ENCODE measurements around the gene PEAR1. TPM values are rescaled to one million over a fixed set of nuclear protein-coding genes. Genes with fewer than 3 reads are reported as not detected.

The PEAR1 gene
- total and polyA plus RNA-seq, 2 of the 8 experiments (the other 6 are each of a cell fraction or from before 2014, with no cell fraction given): 0.63 to 0.71 TPM

DNA sequence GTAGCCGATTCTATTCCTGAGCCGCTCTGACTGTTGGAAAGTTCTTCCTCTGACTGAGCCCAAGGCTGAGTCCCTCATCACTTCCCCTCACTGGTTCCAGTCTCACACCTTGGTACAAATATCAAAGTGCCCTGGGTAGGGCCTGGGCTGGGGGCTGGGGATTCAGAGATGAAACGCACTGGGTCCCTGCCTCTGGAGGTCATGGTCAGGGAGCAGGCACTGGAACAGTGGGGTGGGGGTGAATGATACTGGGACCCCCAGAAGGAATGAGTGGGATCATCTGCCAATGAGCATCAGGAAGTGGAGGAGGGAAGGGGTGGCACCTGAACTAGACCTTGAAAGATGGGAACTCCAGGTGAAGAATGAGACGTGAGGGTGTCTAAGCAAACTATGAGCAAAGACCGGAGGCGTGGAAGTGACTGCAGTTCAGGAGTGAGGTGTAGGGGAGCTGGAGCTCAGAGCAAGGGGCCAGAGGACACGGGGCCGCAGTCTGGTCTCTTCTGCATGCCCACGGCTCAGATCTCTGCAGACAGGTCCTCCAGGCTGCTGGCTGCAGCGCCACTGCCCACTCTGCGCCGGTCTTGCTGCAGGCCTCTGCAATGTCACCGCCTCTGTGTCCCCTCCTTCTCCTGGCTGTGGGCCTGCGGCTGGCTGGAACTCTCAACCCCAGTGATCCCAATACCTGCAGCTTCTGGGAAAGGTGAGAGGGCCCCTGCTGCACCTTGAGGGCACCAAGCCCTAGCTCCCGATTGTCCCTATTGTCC is 10.0 kb downstream of the PEAR1 start:
- no peak overlapping the region for H3K4me3 ChIP-seq (ENCODE audit: extremely low read depth in 1 of 4, insufficient read depth in 2 of 4, low read depth in 3 of 4, low read length in 4 of 4)
- no peak overlapping the region for H2BK20ac ChIP-seq (ENCODE audit: low read length)
- H3K14ac ChIP-seq (ENCODE audit: insufficient read length): no peak overlapping the region
- H2BK12ac ChIP-seq (ENCODE audit: low read depth, low read length): no peak overlapping the region
- no peak overlapping the region for H3K9ac ChIP-seq (replicated peaks in 1 of 4; ENCODE audit: extremely low read depth in 1 of 4, low read depth in 3 of 4, low read length in 3 of 4)
- H3K79me2 ChIP-seq (ENCODE audit: control insufficient read depth in 1 of 2, insufficient read depth in 2 of 2, low read length in 2 of 2): no peaks in the 10 kb centered on the region
- FAIRE-seq: no peak
- no peak overlapping the region for H2BK120ac ChIP-seq (replicated peaks; ENCODE audit: low read depth, low read length)
- no peak overlapping the region for H2BK5ac ChIP-seq (ENCODE audit: low read depth, low read length)
- no peak overlapping the region for H4K5ac ChIP-seq (ENCODE audit: insufficient read length, low read depth, low read length)
- no peaks in the 10 kb centered on the region for H3K36me3 ChIP-seq (ENCODE audit: control insufficient read depth in 2 of 4, insufficient read depth in 4 of 4, low read length in 3 of 4)
- no peaks in the 10 kb centered on the region for H3K23me2 ChIP-seq (ENCODE audit: low read depth, low read length)
- peaks cover 0 to 5% (median 2%) of the 10 kb centered on the region in 4 experiments; a peak in 4 of 7 replicates for H3K27me3 ChIP-seq (replicated peaks in 1 of 4; ENCODE audit: control insufficient read depth in 3 of 4, extremely low read depth in 1 of 4, insufficient read depth in 3 of 4, low read length in 3 of 4)
- no peak for DNase-seq (ENCODE audit: low read depth in 1 of 2, low spot score in 2 of 2)
- ChIA-PET POLR2A (ENCODE audit: partially characterized antibody) (interaction anchor here (0.6 to 0.8 kb wide), 2 partner anchors 43 to 161 kb away, joined by 3 read pairs; partner anchors contain the start of gene NTRK1), CTCF (ENCODE audit: partially characterized antibody) (interaction anchor here (0.6 to 2.4 kb wide), 7 partner anchors 10 to 67 kb away, joined by 3 to 13 read pairs (median 4); partner anchors contain the start of gene PEAR1)
- peaks cover 0 to 4% of the 10 kb centered on the region in 2 experiments; a peak in 1 of 4 replicates for H3K9me3 ChIP-seq (ENCODE audit: insufficient read depth in 2 of 2, low read depth in 1 of 2, low read length in 1 of 2)
- no peak overlapping the region for H3K18ac ChIP-seq (ENCODE audit: extremely low read depth, low read length)
- H4K8ac ChIP-seq (ENCODE audit: extremely low read depth, insufficient read depth, low read length): no peak overlapping the region
- H3K4me1 ChIP-seq (replicated peaks in 1 of 4; ENCODE audit: control insufficient read depth in 3 of 4, insufficient read depth in 4 of 4, low read length in 3 of 4): peaks cover 0 to 4% (median 0%) of the 10 kb centered on the region in 4 experiments; a peak in 3 of 7 replicates
- H3K56ac ChIP-seq (replicated peaks; ENCODE audit: insufficient read length, low read depth, low read length): no peak overlapping the region
- H4K91ac ChIP-seq (replicated peaks; ENCODE audit: insufficient read length, low read length): no peak overlapping the region
- no peak overlapping the region for H2AFZ ChIP-seq (ENCODE audit: low read length)
- no peak for TF ChIP-seq NANOG (IDR thresholded peaks at IDR 0.05; ENCODE audit: insufficient read depth, low read depth, low read length, poor library complexity, severe bottlenecking)
- TF ChIP-seq KDM5A (IDR thresholded peaks at IDR 0.05; ENCODE audit: low read length): no peak
- no peak for TF ChIP-seq SUZ12 (IDR thresholded peaks at IDR 0.05; ENCODE audit: low read length)
- no peak for TF ChIP-seq KDM1A (IDR thresholded peaks at IDR 0.05; ENCODE audit: borderline replicate concordance, low read length)
- TF ChIP-seq SAP30 (IDR thresholded peaks at IDR 0.05; ENCODE audit: insufficient read depth, insufficient replicate concordance, low read length): no peak
- TF ChIP-seq TAF7 (optimal IDR thresholded peaks at IDR 0.05; ENCODE audit: borderline replicate concordance, low read depth, low read length): no peak
- TF ChIP-seq EGR1 (IDR thresholded peaks at IDR 0.05; ENCODE audit: borderline replicate concordance, low read depth, low read length): no peak
- no peak for TF ChIP-seq NRF1 (IDR thresholded peaks at IDR 0.05; ENCODE audit: low read depth, low read length)
- TF ChIP-seq SP1 (IDR thresholded peaks at IDR 0.05; ENCODE audit: low read depth, low read length): no peak
- TF ChIP-seq, protein P1, sequence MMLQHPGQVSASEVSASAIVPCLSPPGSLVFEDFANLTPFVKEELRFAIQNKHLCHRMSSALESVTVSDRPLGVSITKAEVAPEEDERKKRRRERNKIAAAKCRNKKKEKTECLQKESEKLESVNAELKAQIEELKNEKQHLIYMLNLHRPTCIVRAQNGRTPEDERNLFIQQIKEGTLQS (IDR thresholded peaks at IDR 0.05; ENCODE audit: insufficient read depth, low read depth, low read length): no peak
- no peak for TF ChIP-seq MAFK (IDR thresholded peaks at IDR 0.05; ENCODE audit: low read depth, low read length)
- no peak overlapping the region for H2AK5ac ChIP-seq (ENCODE audit: low read depth, low read length)
- H4K20me1 ChIP-seq (replicated peaks in 1 of 2; ENCODE audit: control insufficient read depth in 1 of 2, insufficient read depth in 2 of 2, low read length in 2 of 2): no peaks in the 10 kb centered on the region
- H3K79me1 ChIP-seq (ENCODE audit: low read depth, low read length): no peaks in the 10 kb centered on the region
- no peak overlapping the region for H3K23ac ChIP-seq (ENCODE audit: insufficient read length)
- no peak overlapping the region for H3K4ac ChIP-seq (replicated peaks; ENCODE audit: insufficient read length, low read depth, low read length)
- H2BK15ac ChIP-seq (ENCODE audit: low read length): no peak overlapping the region
- H3K4me2 ChIP-seq (ENCODE audit: insufficient read depth in 1 of 2, low read depth in 2 of 2, low read length in 2 of 2): no peak overlapping the region
- no peak overlapping the region for H3K27ac ChIP-seq (ENCODE audit: low read depth, low read length)
- 86% methylated on average over 15 of the region's 15 CpGs; no CpG with 5 or more reads in 1 of the 2 experiments for WGBS, 2 experiments (ENCODE audit: extremely low coverage in 1 of 2, insufficient coverage in 1 of 2, insufficient read length in 1 of 2, insufficient replicate concordance in 2 of 2, low coverage in 1 of 2, low lambda C conversion rate in 2 of 2, missing lambda C conversion rate in 1 of 2)
